Cardiac fibroblast (primary cell): ENCODE data around the gene KRT4.

Experiments used
- DNase-seq, 2 donors: peaks; one replicate each; pipeline versions ENCODE4 v3.0.0 to v3.0.0-alpha.2; 2010; ENCODE audit warnings: low read depth in 2 of 2
- H3K4me3 ChIP-seq, 2 donors: replicated peaks in 1 of 2; 1 replicate in 1 of 2; 2 replicates in 1 of 2; pipeline ENCODE4 v1.5.1; 2011; ENCODE audit warnings: low read depth in 2 of 2, low read length in 2 of 2, mild to moderate bottlenecking in 2 of 2, moderate library complexity in 1 of 2
- CTCF ChIP-seq: IDR thresholded peaks from one replicate; pipeline ENCODE4 v1.5.1; 2011; ENCODE audit warnings: low read depth, mild to moderate bottlenecking, low read length, inconsistent platforms

The KRT4 gene

GRCh38 chr12:52760623-52761022 lies 53.3 kb downstream of the KRT4 start:
- DNase-seq = no peak
- no peak for TF ChIP-seq CTCF
- no peak overlapping the region for H3K4me3 ChIP-seq

DNA sequence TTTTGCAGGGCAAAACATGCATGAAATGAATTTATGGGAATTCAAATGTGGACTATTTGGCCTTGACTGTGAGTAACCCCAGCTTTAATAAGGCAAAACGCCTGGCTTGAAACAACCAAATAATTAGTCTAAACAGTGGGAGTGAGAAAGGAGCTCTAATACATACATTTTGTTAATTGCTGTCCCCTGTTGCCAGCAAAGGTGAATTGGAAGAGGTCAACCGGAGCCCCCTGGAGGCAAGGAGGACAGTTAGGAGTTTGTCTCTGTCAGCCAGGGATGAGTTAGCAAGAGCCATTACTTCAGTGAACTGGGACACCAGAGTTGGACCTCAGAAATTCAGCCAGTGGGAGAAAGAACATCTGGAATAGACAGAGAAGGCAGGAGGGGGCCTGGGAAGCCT lies 54.2 kb downstream of the KRT4 start:
- DNase-seq = no peak
- no peak overlapping the region for H3K4me3 ChIP-seq
- TF ChIP-seq CTCF = no peak

- no peak overlapping the region for H3K4me3 ChIP-seq
- no peak for TF ChIP-seq CTCF
Measured at GRCh38 chr12:52759218-52759617, 54.7 kb downstream of the KRT4 start.

GRCh38 chr12:52757449-52758176 lies 56.3 kb downstream of the KRT4 start:
- no peak overlapping the region for H3K4me3 ChIP-seq
- TF ChIP-seq CTCF = no peak
- no peak for DNase-seq

More at GRCh38 chr12:52759218-52759617, 54.7 kb downstream of the KRT4 start:
- DNase-seq = no peak
